Astrocyte of the spinal cord (primary cell): ENCODE data around the gene MBNL3.

Experiments
- DNase-seq: peaks from one replicate; pipeline ENCODE4 v3.0.0; 2011; ENCODE audit warnings: low read depth, low spot score
- H3K4me3 ChIP-seq: 2 replicates; pipeline ENCODE4 v1.5.1; 2011; ENCODE audit warnings: low read depth, mild to moderate bottlenecking, low read length, moderate library complexity
- CTCF ChIP-seq: IDR thresholded peaks from 2 replicates; pipeline ENCODE4 v1.5.1; 2012; ENCODE audit warnings: low read depth, mild to moderate bottlenecking, low read length, inconsistent platforms
- in situ Hi-C: cut with HindIII; loops from 2 replicates; pipeline ENCODE4 v1.10.0; 2017; ENCODE audit warnings: low sequenced_read_pairs

Gene MBNL3

GRCh38 chrX:132428896-132429295, 59.9 kb downstream of the MBNL3 start:
- no peak overlapping the region for H3K4me3 ChIP-seq
- DNase-seq = no peak
- no peak for TF ChIP-seq CTCF
- in situ Hi-C loops = no loop called here

GRCh38 chrX:132426695-132427281, 62.0 kb downstream of the MBNL3 start:
- in situ Hi-C loops = no loop called here
- no peak overlapping the region for H3K4me3 ChIP-seq
- DNase-seq = peak; percentile 47
- no peak for TF ChIP-seq CTCF

- in situ Hi-C loops = no loop called here
- no peak overlapping the region for H3K4me3 ChIP-seq
- no peak for DNase-seq
- no peak for TF ChIP-seq CTCF
These were observed 63.0 kb downstream of the MBNL3 start for GRCh38 chrX:132425744-132426318.

- no peak for TF ChIP-seq CTCF
These were observed 65.5 kb downstream of the MBNL3 start for GRCh38 chrX:132423323-132423722.

GRCh38 chrX:132415012-132415411, 73.8 kb downstream of the MBNL3 start:
- in situ Hi-C loops = no loop called here
- no peak for DNase-seq
- no peak overlapping the region for H3K4me3 ChIP-seq
- no peak for TF ChIP-seq CTCF

More at GRCh38 chrX:132423323-132423722, 65.5 kb downstream of the MBNL3 start:
- no peak overlapping the region for H3K4me3 ChIP-seq
- in situ Hi-C loops = no loop called here
- DNase-seq = no peak

- no peak for TF ChIP-seq CTCF
- DNase-seq = no peak
- no peak overlapping the region for H3K4me3 ChIP-seq
- in situ Hi-C loops = no loop called here
These were observed 74.4 kb downstream of the MBNL3 start for GRCh38 chrX:132414404-132414803.
